Fibroblast of the aortic adventitia (primary cell): ENCODE data around the gene TLK2. TPM values are rescaled to one million over a fixed set of nuclear protein-coding genes. Genes with fewer than 3 reads are reported as not detected.
"Not testable (repeated sequence)": the region's sequence is repeated elsewhere in the genome, so short reads cannot be mapped to it uniquely, and the experiment has no call there.

ENCODE experiments used
- DNase-seq: peaks from one replicate; pipeline ENCODE4 v3.0.0-alpha.2; 2010; ENCODE audit warnings: low read depth
- H3K4me3 ChIP-seq: 2 replicates; pipeline ENCODE4 v1.5.1; 2011; ENCODE audit warnings: low read depth, mild to moderate bottlenecking, control low read depth, low read length, moderate library complexity
- CTCF ChIP-seq: IDR thresholded peaks from 2 replicates; pipeline ENCODE4 v1.5.1; 2011; ENCODE audit warnings: mild to moderate bottlenecking, low read length, control low read depth, inconsistent platforms; ENCODE audit not compliant: insufficient read depth
- total RNA-seq: library from RNA; depleted of rRNA; stranded (reverse); fragments of >200 nt; gene quantifications from 2 replicates; pipeline ENCODE4 v1.2.3, GENCODE V29; 2012; ENCODE audit warnings: low replicate concordance

Gene TLK2
- total RNA-seq, 1 donor: 39.1 TPM

- not testable (repeated sequence) for DNase-seq, H3K4me3 ChIP-seq
Observed at GRCh38 chr17:62521295-62521694, 42.7 kb downstream of the TLK2 start.

GRCh38 chr17:62524077-62524476 lies 45.5 kb downstream of the TLK2 start:
- DNase-seq, H3K4me3 ChIP-seq: not testable (repeated sequence)

- H3K4me3 ChIP-seq, DNase-seq: not testable (repeated sequence)
Observed at GRCh38 chr17:62525317-62525716, 46.7 kb downstream of the TLK2 start.

- DNase-seq, H3K4me3 ChIP-seq: not testable (repeated sequence)
Observed at GRCh38 chr17:62530936-62531335, 52.3 kb downstream of the TLK2 start.

- H3K4me3 ChIP-seq, DNase-seq: not testable (repeated sequence)
Observed at GRCh38 chr17:62536557-62536956, 57.9 kb downstream of the TLK2 start.

- not testable (repeated sequence) for H3K4me3 ChIP-seq, DNase-seq
Observed at GRCh38 chr17:62541073-62541472, 62.4 kb downstream of the TLK2 start.

- DNase-seq, H3K4me3 ChIP-seq: not testable (repeated sequence)
Observed at GRCh38 chr17:62543278-62543775, 64.7 kb downstream of the TLK2 start.

GRCh38 chr17:62546066-62546465 lies 67.4 kb downstream of the TLK2 start:
- not testable (repeated sequence) for DNase-seq, H3K4me3 ChIP-seq

- peak; percentile 57 for DNase-seq
- TF ChIP-seq CTCF: peak; percentile 34
- peak overlapping the region; percentile 22 for H3K4me3 ChIP-seq
Observed at GRCh38 chr17:62552851-62553659, 74.4 kb downstream of the TLK2 start.

- H3K4me3 ChIP-seq, DNase-seq: not testable (repeated sequence)
Observed at GRCh38 chr17:62557532-62557931, 78.9 kb downstream of the TLK2 start.

GRCh38 chr17:62558941-62559340 lies 80.3 kb downstream of the TLK2 start:
- DNase-seq, H3K4me3 ChIP-seq: not testable (repeated sequence)

GRCh38 chr17:62560971-62561370 lies 82.3 kb downstream of the TLK2 start:
- DNase-seq, H3K4me3 ChIP-seq: not testable (repeated sequence)

- H3K4me3 ChIP-seq: no peak overlapping the region
- no peak for TF ChIP-seq CTCF
- DNase-seq: peak; percentile 71
Observed at GRCh38 chr17:62562656-62563055, 84.0 kb downstream of the TLK2 start.
